Kidney epithelial cell (primary cell): ENCODE results near the gene NCF2. TPM values are rescaled to one million over a fixed set of nuclear protein-coding genes. Genes with fewer than 3 reads are reported as not detected.

Experiments used
- DNase-seq: peaks from one replicate; pipeline ENCODE4 v3.0.0-alpha.2; 2010; ENCODE audit warnings: low read depth
- H3K27me3 ChIP-seq: 2 replicates; pipeline ENCODE4 v1.6.0; 2011; ENCODE audit warnings: low read length; ENCODE audit not compliant: control insufficient read depth, insufficient read depth
- H3K36me3 ChIP-seq: 2 replicates; pipeline ENCODE4 v1.5.1; 2011; ENCODE audit warnings: low read length; ENCODE audit not compliant: control insufficient read depth, insufficient read depth
- H3K4me3 ChIP-seq: 2 replicates; pipeline ENCODE4 v1.5.1; 2011; ENCODE audit warnings: low read depth, mild to moderate bottlenecking, control low read depth, low read length
- total RNA-seq: library from RNA; depleted of rRNA; stranded (reverse); fragments of >200 nt; gene quantifications from 2 replicates; pipeline ENCODE4 v1.2.3, GENCODE V29; 2015
- TF ChIP-seq, protein P1 (sequence below): IDR thresholded peaks from 2 replicates; pipeline ENCODE4 v1.5.1; 2011; ENCODE audit warnings: mild to moderate bottlenecking, moderate library complexity, low read length, control low read depth, inconsistent platforms; ENCODE audit not compliant: insufficient read depth, poor library complexity, severe bottlenecking

NCF2 gene
- total RNA-seq, 1 donor from 2014 or later, result 62.5 TPM

DNA sequence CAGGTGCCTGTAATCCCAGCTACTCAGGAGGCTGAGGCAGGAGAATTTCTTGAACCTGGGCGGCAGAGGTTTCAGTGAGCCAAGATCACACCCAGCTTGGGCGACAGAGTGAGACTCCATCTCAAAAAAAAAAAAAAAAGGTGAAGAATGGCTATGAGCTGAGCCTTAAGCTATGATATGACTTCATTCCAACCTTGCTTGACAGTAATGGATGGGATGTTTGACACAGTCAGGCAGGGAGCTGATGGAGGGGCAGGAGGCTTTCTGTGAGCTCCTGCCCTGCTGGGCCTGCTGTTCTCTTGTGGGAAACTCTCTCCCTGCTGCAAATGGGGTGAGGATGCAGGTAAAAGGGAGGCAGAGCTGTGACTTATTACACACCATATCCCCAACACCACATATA is 27.6 kb downstream of the NCF2 start:
- TF ChIP-seq, protein P1, sequence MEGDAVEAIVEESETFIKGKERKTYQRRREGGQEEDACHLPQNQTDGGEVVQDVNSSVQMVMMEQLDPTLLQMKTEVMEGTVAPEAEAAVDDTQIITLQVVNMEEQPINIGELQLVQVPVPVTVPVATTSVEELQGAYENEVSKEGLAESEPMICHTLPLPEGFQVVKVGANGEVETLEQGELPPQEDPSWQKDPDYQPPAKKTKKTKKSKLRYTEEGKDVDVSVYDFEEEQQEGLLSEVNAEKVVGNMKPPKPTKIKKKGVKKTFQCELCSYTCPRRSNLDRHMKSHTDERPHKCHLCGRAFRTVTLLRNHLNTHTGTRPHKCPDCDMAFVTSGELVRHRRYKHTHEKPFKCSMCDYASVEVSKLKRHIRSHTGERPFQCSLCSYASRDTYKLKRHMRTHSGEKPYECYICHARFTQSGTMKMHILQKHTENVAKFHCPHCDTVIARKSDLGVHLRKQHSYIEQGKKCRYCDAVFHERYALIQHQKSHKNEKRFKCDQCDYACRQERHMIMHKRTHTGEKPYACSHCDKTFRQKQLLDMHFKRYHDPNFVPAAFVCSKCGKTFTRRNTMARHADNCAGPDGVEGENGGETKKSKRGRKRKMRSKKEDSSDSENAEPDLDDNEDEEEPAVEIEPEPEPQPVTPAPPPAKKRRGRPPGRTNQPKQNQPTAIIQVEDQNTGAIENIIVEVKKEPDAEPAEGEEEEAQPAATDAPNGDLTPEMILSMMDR, result no peak
- Histone ChIP-seq H3K4me3 (no peak overlapping the region), H3K27me3 (no peaks in the 10 kb centered on the region), H3K36me3 (no peaks in the 10 kb centered on the region)
- no peak for DNase-seq

GRCh38 chr1:183559061-183559460 is 31.2 kb downstream of the NCF2 start:
- TF ChIP-seq, protein P1, result no peak
- DNase-seq, result no peak

DNA sequence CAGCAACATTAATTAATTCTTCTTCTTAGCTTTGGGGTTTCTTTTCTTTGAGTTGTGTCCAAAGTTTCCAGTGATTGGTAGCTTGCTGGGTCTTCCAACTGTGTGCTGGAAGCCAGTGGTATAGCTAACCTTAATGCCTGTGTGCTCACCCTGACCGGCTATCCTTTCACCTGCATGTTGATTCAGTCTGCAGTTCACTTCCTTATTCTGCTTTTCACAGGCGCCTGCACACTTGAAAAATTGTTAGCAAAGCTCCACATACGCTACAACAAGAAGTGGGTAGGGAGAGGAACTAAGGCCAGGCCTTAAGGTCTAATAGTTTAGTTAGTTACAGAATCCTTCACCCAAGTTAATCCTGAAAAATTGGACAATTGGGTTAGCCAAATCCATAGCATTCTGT is 35.7 kb downstream of the NCF2 start:
- DNase-seq, result no peak
- Histone ChIP-seq H3K4me3 (no peak overlapping the region), H3K36me3 (peaks cover 4% of the 10 kb centered on the region), H3K27me3 (no peaks in the 10 kb centered on the region)
- TF ChIP-seq, protein P1, result no peak

More at GRCh38 chr1:183559061-183559460, 31.2 kb downstream of the NCF2 start:
- no peaks in the 10 kb centered on the region for H3K27me3 ChIP-seq
- no peak overlapping the region for H3K4me3 ChIP-seq
- H3K36me3 ChIP-seq, result no peaks in the 10 kb centered on the region

GRCh38 chr1:183553764-183554163 is 36.5 kb downstream of the NCF2 start:
- Histone ChIP-seq H3K36me3 (peaks cover 4% of the 10 kb centered on the region), H3K4me3 (no peak overlapping the region), H3K27me3 (no peaks in the 10 kb centered on the region)
- no peak for DNase-seq
- TF ChIP-seq, protein P1, result no peak

DNA sequence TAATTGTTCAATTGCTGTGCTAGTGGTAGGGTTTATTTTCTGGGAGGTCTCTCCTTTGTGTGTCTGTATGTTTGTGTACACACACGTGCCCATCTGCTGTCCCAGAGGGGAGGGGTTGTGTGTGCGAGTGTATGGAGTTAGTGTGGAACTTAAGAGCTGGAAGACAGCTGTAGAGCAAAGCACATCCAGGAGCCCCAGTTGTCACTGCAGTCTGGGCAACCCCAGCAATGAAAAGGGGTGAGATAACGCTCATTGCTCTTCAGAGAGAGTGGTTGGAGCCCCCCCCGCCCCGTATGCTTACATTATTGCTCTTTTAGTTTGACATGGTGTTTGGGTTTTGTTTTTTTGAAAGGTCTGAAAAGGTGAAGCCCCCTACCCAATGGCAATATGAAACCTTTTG is 36.9 kb downstream of the NCF2 start:
- Histone ChIP-seq H3K27me3 (no peaks in the 10 kb centered on the region), H3K36me3 (peaks cover 4% of the 10 kb centered on the region), H3K4me3 (no peak overlapping the region)
- TF ChIP-seq, protein P1, result no peak
- no peak for DNase-seq

GRCh38 chr1:183552891-183553290 is 37.4 kb downstream of the NCF2 start:
- TF ChIP-seq, protein P1, result no peak
- Histone ChIP-seq H3K4me3 (no peak overlapping the region), H3K27me3 (no peaks in the 10 kb centered on the region), H3K36me3 (peaks cover 4% of the 10 kb centered on the region)
- no peak for DNase-seq
